Epithelial cell of esophagus (primary cell): ENCODE data around the gene HSPA4.

Experiments
- DNase-seq: peaks from one replicate; pipeline ENCODE4 v3.0.0; 2010; ENCODE audit warnings: low read depth
- H3K4me3 ChIP-seq: 2 replicates; pipeline ENCODE4 v1.5.1; 2011; ENCODE audit warnings: mild to moderate bottlenecking, low read length, control low read depth
- CTCF ChIP-seq: IDR thresholded peaks from 2 replicates; pipeline ENCODE4 v1.5.1; 2011; ENCODE audit warnings: low read depth, mild to moderate bottlenecking, low read length, control low read depth, inconsistent platforms; ENCODE audit not compliant: insufficient read depth; ENCODE audit errors: missing control alignments

Gene HSPA4

GRCh38 chr5:133121611-133122150 lies 69.9 kb downstream of the HSPA4 start:
- TF ChIP-seq CTCF = no peak
- H3K4me3 ChIP-seq = no peak overlapping the region
- DNase-seq = no peak

GRCh38 chr5:133122711-133123110 lies 70.9 kb downstream of the HSPA4 start:
- no peak for DNase-seq
- no peak overlapping the region for H3K4me3 ChIP-seq
- no peak for TF ChIP-seq CTCF

- TF ChIP-seq CTCF = no peak
- H3K4me3 ChIP-seq = no peak overlapping the region
- no peak for DNase-seq
Measured at GRCh38 chr5:133123297-133123696, 71.5 kb downstream of the HSPA4 start.

GRCh38 chr5:133124891-133125290 lies 73.1 kb downstream of the HSPA4 start:
- DNase-seq = peak; percentile 63
- TF ChIP-seq CTCF = no peak
- H3K4me3 ChIP-seq = no peak overlapping the region

- DNase-seq = no peak
- no peak overlapping the region for H3K4me3 ChIP-seq
- TF ChIP-seq CTCF = no peak
Measured at GRCh38 chr5:133128066-133128465, 76.3 kb downstream of the HSPA4 start.

GRCh38 chr5:133129289-133129688 lies 77.5 kb downstream of the HSPA4 start:
- DNase-seq = no peak
- H3K4me3 ChIP-seq = no peak overlapping the region
- no peak for TF ChIP-seq CTCF

GRCh38 chr5:133129950-133130349 lies 78.1 kb downstream of the HSPA4 start:
- no peak for TF ChIP-seq CTCF

More at GRCh38 chr5:133129950-133130349, 78.1 kb downstream of the HSPA4 start:
- DNase-seq = no peak
- no peak overlapping the region for H3K4me3 ChIP-seq
